Activated T-cell treated with anti-CD3 and anti-CD28 coated beads for 4 hours (primary cell): ENCODE measurements around the gene BMP6.

Source experiments
- DNase-seq: peaks from one replicate; pipeline ENCODE4 v3.0.0-alpha.2; 2020

BMP6 gene

GRCh38 chr6:7721649-7722048 is 4.2 kb upstream of the BMP6 start:
- no peak for DNase-seq

GRCh38 chr6:7723041-7723447 is 2.9 kb upstream of the BMP6 start:
- DNase-seq: peak; percentile 52

- DNase-seq: no peak
Observed at GRCh38 chr6:7723554-7723953, 2.3 kb upstream of the BMP6 start.

- DNase-seq: no peak
Observed at GRCh38 chr6:7725412-7725811, 487 bp upstream of the BMP6 start.

GRCh38 chr6:7726416-7727085 is 652 bp downstream of the BMP6 start:
- DNase-seq: no peak

GRCh38 chr6:7727086-7727945 is 1.4 kb downstream of the BMP6 start:
- DNase-seq: no peak

GRCh38 chr6:7727946-7728854 is 2.3 kb downstream of the BMP6 start:
- DNase-seq: no peak

- DNase-seq: no peak
Observed at GRCh38 chr6:7728855-7729590, 3.1 kb downstream of the BMP6 start.

- no peak for DNase-seq
Observed at GRCh38 chr6:7730001-7730783, 4.3 kb downstream of the BMP6 start.

- no peak for DNase-seq
Observed at GRCh38 chr6:7730784-7731227, 4.9 kb downstream of the BMP6 start.

- DNase-seq: no peak
Observed at GRCh38 chr6:7731294-7731693, 5.4 kb downstream of the BMP6 start.

- DNase-seq: no peak
Observed at GRCh38 chr6:7732228-7732627, 6.3 kb downstream of the BMP6 start.

- no peak for DNase-seq
Observed at GRCh38 chr6:7734707-7735383, 8.9 kb downstream of the BMP6 start.

GRCh38 chr6:7737106-7737505 is 11.2 kb downstream of the BMP6 start:
- DNase-seq: no peak

- no peak for DNase-seq
Observed at GRCh38 chr6:7737867-7738266, 12.0 kb downstream of the BMP6 start.

- DNase-seq: no peak
Observed at GRCh38 chr6:7742223-7742785, 16.4 kb downstream of the BMP6 start.

GRCh38 chr6:7745942-7746341 is 20.0 kb downstream of the BMP6 start:
- DNase-seq: no peak

GRCh38 chr6:7747016-7747415 is 21.1 kb downstream of the BMP6 start:
- no peak for DNase-seq

GRCh38 chr6:7747433-7747832 is 21.5 kb downstream of the BMP6 start:
- no peak for DNase-seq

GRCh38 chr6:7747901-7748504 is 22.1 kb downstream of the BMP6 start:
- DNase-seq: no peak
